Lower leg skin (tissue), 3 donors: ENCODE data around the gene RPTOR.

Experiments
- CTCF ChIP-seq, 3 donors: fragments of 450-650 bp; IDR thresholded peaks; one replicate each; pipeline ENCODE4 v1.5.1; 2016; ENCODE audit warnings: antibody characterized with exemption in 3 of 3, mild to moderate bottlenecking in 3 of 3, moderate library complexity in 2 of 3
- POLR2A ChIP-seq, 2 donors: fragments of 450-650 bp; IDR thresholded peaks; one replicate each; pipeline ENCODE4 v1.6.1; 2016 to 2017; ENCODE audit warnings: antibody characterized with exemption in 2 of 2, mild to moderate bottlenecking in 1 of 2, moderate library complexity in 1 of 2

- TF ChIP-seq CTCF (IDR thresholded peaks at IDR 0.05) (no peak), POLR2A (IDR thresholded peaks at IDR 0.05) (no peak)
Observed at GRCh38 chr17:80855196-80855947, 310.7 kb downstream of the RPTOR start.
